ENCODE measurements around the gene SCD5. TPM values are rescaled to one million over a fixed set of nuclear protein-coding genes. Genes with fewer than 3 reads are reported as not detected.

SCD5 gene
- total RNA-seq, 1 donor from 2014 or later, result 14.6 TPM

- DNase-seq (ENCODE audit: low spot score, unreplicated experiment), result no peak
- H3K27me3 Mint-ChIP-seq, result no peaks in the 10 kb centered on the region
- H3K27ac Mint-ChIP-seq, result no peak overlapping the region
- peaks cover 3% of the 10 kb centered on the region for H3K36me3 Mint-ChIP-seq (ENCODE audit: insufficient read depth)
- no peaks in the 10 kb centered on the region for H3K9me3 Mint-ChIP-seq (ENCODE audit: low read depth)
- peaks cover 42% of the 10 kb centered on the region for H3K4me1 Mint-ChIP-seq (ENCODE audit: low read depth)
- TF ChIP-seq, protein P1, sequence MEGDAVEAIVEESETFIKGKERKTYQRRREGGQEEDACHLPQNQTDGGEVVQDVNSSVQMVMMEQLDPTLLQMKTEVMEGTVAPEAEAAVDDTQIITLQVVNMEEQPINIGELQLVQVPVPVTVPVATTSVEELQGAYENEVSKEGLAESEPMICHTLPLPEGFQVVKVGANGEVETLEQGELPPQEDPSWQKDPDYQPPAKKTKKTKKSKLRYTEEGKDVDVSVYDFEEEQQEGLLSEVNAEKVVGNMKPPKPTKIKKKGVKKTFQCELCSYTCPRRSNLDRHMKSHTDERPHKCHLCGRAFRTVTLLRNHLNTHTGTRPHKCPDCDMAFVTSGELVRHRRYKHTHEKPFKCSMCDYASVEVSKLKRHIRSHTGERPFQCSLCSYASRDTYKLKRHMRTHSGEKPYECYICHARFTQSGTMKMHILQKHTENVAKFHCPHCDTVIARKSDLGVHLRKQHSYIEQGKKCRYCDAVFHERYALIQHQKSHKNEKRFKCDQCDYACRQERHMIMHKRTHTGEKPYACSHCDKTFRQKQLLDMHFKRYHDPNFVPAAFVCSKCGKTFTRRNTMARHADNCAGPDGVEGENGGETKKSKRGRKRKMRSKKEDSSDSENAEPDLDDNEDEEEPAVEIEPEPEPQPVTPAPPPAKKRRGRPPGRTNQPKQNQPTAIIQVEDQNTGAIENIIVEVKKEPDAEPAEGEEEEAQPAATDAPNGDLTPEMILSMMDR (IDR thresholded peaks at IDR 0.05; ENCODE audit: unreplicated experiment), result no peak
- H3K4me3 Mint-ChIP-seq (ENCODE audit: low read depth), result no peak overlapping the region
Measured at GRCh38 chr4:82692101-82692780, 106.4 kb downstream of the SCD5 start.

GRCh38 chr4:82691431-82691830, 107.2 kb downstream of the SCD5 start:
- no peaks in the 10 kb centered on the region for H3K27me3 Mint-ChIP-seq
- H3K4me3 Mint-ChIP-seq (ENCODE audit: low read depth), result no peak overlapping the region
- H3K27ac Mint-ChIP-seq, result no peak overlapping the region
- no peak for DNase-seq (ENCODE audit: low spot score, unreplicated experiment)
- H3K4me1 Mint-ChIP-seq (ENCODE audit: low read depth), result peaks cover 36% of the 10 kb centered on the region
- no peaks in the 10 kb centered on the region for H3K9me3 Mint-ChIP-seq (ENCODE audit: low read depth)
- peaks cover 3% of the 10 kb centered on the region for H3K36me3 Mint-ChIP-seq (ENCODE audit: insufficient read depth)
- TF ChIP-seq, protein P1 (IDR thresholded peaks at IDR 0.05; ENCODE audit: unreplicated experiment), result no peak

GRCh38 chr4:82688091-82688795, 110.4 kb downstream of the SCD5 start:
- Mint-ChIP-seq H3K9me3 (ENCODE audit: low read depth) (no peaks in the 10 kb centered on the region), H3K4me1 (ENCODE audit: low read depth) (peaks cover 21% of the 10 kb centered on the region), H3K27ac (peak overlapping the region; percentile 4), H3K36me3 (ENCODE audit: insufficient read depth) (peaks cover 3% of the 10 kb centered on the region), H3K27me3 (no peaks in the 10 kb centered on the region), H3K4me3 (ENCODE audit: low read depth) (no peak overlapping the region)
- TF ChIP-seq, protein P1 (IDR thresholded peaks at IDR 0.05; ENCODE audit: unreplicated experiment), result no peak
- no peak for DNase-seq (ENCODE audit: low spot score, unreplicated experiment)

DNA sequence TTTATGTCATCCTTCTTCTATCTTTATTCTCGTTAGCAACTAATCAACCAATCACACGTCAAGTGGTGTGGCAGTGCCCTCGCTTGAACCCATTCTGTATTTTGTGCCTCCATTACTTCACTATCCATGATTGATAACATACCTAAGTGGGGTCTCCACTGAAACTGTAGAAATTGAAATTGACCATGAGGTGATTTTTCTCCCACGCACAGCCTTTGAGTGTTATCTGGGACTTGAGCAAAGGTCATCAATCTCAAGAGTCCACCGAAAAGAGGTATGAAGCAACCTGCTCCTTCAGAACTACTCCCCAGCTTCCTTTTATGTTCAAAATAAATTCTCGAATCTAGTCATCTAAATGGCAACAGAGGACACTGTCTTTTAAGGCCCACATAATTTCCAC, 111.1 kb downstream of the SCD5 start:
- no peak for DNase-seq (ENCODE audit: low spot score, unreplicated experiment)
- TF ChIP-seq, protein P1 (IDR thresholded peaks at IDR 0.05; ENCODE audit: unreplicated experiment), result no peak
- Mint-ChIP-seq H3K4me3 (ENCODE audit: low read depth) (no peak overlapping the region), H3K9me3 (ENCODE audit: low read depth) (no peaks in the 10 kb centered on the region), H3K36me3 (ENCODE audit: insufficient read depth) (peaks cover 2% of the 10 kb centered on the region), H3K4me1 (ENCODE audit: low read depth) (peaks cover 21% of the 10 kb centered on the region), H3K27ac (peak overlapping the region; percentile 59), H3K27me3 (no peaks in the 10 kb centered on the region)

DNA sequence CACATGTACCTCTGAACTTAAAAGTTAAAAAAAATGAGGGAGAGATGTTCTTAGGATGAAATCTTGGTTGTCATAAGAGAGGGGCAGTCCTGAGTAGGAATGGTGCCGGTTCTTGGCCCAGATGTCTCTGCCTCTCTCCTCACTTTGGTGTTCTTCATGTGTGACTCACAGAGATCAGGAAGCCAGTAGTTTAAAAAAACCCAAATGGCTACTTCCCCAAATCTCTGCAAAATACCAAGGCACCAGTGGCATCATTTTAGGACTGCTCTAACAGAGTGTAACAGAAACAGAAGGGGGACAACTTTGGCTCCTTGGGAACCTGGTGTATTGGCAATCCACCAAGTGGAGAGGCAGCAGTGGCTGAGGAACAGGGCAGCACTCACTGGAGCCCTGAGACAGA, 116.8 kb downstream of the SCD5 start:
- TF ChIP-seq, protein P1 (IDR thresholded peaks at IDR 0.05; ENCODE audit: unreplicated experiment), result no peak
- H3K4me3 Mint-ChIP-seq (ENCODE audit: low read depth), result no peak overlapping the region
- no peaks in the 10 kb centered on the region for H3K27me3 Mint-ChIP-seq
- no peaks in the 10 kb centered on the region for H3K36me3 Mint-ChIP-seq (ENCODE audit: insufficient read depth)
- H3K9me3 Mint-ChIP-seq (ENCODE audit: low read depth), result no peaks in the 10 kb centered on the region
- no peak overlapping the region for H3K27ac Mint-ChIP-seq
- DNase-seq (ENCODE audit: low spot score, unreplicated experiment), result no peak
- H3K4me1 Mint-ChIP-seq (ENCODE audit: low read depth), result peaks cover 17% of the 10 kb centered on the region
